MCF 10A (cell line): Measurements from ENCODE around the gene SCNN1B. TPM values are rescaled to one million over a fixed set of nuclear protein-coding genes. Genes with fewer than 3 reads are reported as not detected.

ENCODE experiments used
- BruUV-seq: library from RNA; stranded (reverse); fragments of 400-500 nt; replicated peaks from 2 replicates; lab custom pipeline; 2021; lab: Mats Ljungman, UMichigan
- CTCF ChIA-PET: fragments of 300-600 bp; sonication (Branson Sonifier 250); formaldehyde crosslinking; extraction: SDS; loops from one replicate; lab custom pipeline; 2021; ENCODE audit warnings: antibody characterized with exemption, inconsistent platforms; lab: Yijun Ruan, JAX
- POLR2A ChIA-PET: fragments of 300-600, 350-650 bp; sonication (Branson Sonifier 250); formaldehyde crosslinking; extraction: SDS; loops from one replicate; lab custom pipeline; 2020; ENCODE audit warnings: antibody characterized with exemption, inconsistent platforms; lab: Yijun Ruan, JAX
- DNase-seq: peaks from one replicate; pipeline ENCODE4 v3.0.0-alpha.2; 2018; ENCODE audit not compliant: unreplicated experiment
- H3K27ac Mint-ChIP-seq: one replicate; pipeline ENCODE4 v1.8.0; 2022; ENCODE audit warnings: mild to moderate bottlenecking, low read depth, mixed read lengths; ENCODE audit not compliant: unreplicated experiment
- H3K27me3 Mint-ChIP-seq: one replicate; pipeline ENCODE4 v1.8.0; 2022; ENCODE audit warnings: mixed read lengths; ENCODE audit not compliant: insufficient read depth, unreplicated experiment
- H3K36me3 Mint-ChIP-seq: one replicate; pipeline ENCODE4 v1.8.0; 2022; ENCODE audit warnings: mild to moderate bottlenecking, moderate library complexity, mixed read lengths; ENCODE audit not compliant: insufficient read depth, unreplicated experiment
- H3K4me1 Mint-ChIP-seq: one replicate; pipeline ENCODE4 v1.8.0; 2022; ENCODE audit warnings: mixed read lengths; ENCODE audit not compliant: insufficient read depth, unreplicated experiment
- H3K4me3 Mint-ChIP-seq: one replicate; pipeline ENCODE4 v1.8.0; 2022; ENCODE audit warnings: mild to moderate bottlenecking, moderate library complexity, mixed read lengths; ENCODE audit not compliant: unreplicated experiment
- H3K9me3 Mint-ChIP-seq: one replicate; pipeline ENCODE4 v1.8.0; 2022; ENCODE audit warnings: mixed read lengths; ENCODE audit not compliant: unreplicated experiment
- intact Hi-C: fragments of 100-400 bp; cut with micrococcal nuclease; formaldehyde crosslinking; loops from 2 replicates; pipeline ENCODE4 v1.14.1; 2022
- total RNA-seq: library from RNA; stranded (reverse); gene quantifications from 2 replicates; pipeline ENCODE4 v1.2.3, GENCODE V29; 2022
- TF ChIP-seq, protein P1 (sequence below): fragments of 200-600 bp; IDR thresholded peaks from one replicate; pipeline ENCODE4 v1.8.0; 2022; ENCODE audit warnings: antibody characterized with exemption, mild to moderate bottlenecking; ENCODE audit not compliant: unreplicated experiment

SCNN1B gene
- total RNA-seq, 1 experiment from 2014 or later, result 12.5 TPM

DNA sequence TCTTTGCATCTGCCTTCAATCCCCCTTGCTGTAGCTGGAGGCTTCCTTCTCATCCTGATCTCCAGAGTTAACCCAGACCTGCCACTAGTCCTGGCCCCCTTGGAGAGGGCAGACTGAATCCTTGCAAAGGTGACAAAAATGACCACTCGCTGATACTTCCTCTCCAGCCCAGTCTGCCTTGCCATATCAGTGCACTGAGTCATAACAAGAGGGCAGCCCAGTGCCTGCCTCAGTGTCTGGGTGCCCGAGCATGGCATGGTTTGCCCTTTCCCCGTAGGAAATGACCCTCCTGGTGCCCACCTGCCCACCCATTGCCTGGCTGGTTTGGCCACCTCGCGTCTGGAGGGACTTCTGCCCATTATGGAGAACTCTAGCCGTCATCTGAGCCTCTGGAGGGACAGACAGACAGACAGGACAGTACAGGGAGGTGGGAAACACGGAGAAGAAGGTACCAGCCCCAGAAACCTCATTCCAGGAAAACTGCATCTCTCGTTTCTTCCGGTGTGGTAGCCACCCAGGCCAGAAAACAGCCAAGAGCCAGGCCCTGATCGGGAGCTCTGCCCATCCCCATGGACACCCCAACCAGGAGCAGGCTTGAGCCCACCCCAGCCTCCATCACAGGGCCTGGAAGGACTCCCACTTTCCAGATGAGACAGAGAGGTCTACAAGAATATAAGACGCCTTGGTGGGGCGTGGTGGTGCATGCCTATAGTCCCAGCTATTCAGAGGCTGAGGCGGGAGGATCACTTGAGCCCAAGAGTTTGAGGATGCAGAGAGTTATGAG, 71.5 kb downstream of the SCNN1B start:
- TF ChIP-seq, protein P1, sequence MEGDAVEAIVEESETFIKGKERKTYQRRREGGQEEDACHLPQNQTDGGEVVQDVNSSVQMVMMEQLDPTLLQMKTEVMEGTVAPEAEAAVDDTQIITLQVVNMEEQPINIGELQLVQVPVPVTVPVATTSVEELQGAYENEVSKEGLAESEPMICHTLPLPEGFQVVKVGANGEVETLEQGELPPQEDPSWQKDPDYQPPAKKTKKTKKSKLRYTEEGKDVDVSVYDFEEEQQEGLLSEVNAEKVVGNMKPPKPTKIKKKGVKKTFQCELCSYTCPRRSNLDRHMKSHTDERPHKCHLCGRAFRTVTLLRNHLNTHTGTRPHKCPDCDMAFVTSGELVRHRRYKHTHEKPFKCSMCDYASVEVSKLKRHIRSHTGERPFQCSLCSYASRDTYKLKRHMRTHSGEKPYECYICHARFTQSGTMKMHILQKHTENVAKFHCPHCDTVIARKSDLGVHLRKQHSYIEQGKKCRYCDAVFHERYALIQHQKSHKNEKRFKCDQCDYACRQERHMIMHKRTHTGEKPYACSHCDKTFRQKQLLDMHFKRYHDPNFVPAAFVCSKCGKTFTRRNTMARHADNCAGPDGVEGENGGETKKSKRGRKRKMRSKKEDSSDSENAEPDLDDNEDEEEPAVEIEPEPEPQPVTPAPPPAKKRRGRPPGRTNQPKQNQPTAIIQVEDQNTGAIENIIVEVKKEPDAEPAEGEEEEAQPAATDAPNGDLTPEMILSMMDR, result no peak
- DNase-seq, result no peak
- Mint-ChIP-seq H3K27me3 (no peaks in the 10 kb centered on the region), H3K36me3 (no peaks in the 10 kb centered on the region), H3K4me1 (peaks cover 4% of the 10 kb centered on the region), H3K27ac (no peak overlapping the region), H3K4me3 (no peak overlapping the region), H3K9me3 (no peaks in the 10 kb centered on the region)
- no TSS peak for BruUV-seq
- intact Hi-C loops, result no loop called here
- ChIA-PET CTCF (interaction anchor here (0.6 kb wide), 1 partner anchor 112 kb away, joined by 3 read pairs; no protein-coding TSS in a partner anchor), POLR2A (no interaction called here)

DNA sequence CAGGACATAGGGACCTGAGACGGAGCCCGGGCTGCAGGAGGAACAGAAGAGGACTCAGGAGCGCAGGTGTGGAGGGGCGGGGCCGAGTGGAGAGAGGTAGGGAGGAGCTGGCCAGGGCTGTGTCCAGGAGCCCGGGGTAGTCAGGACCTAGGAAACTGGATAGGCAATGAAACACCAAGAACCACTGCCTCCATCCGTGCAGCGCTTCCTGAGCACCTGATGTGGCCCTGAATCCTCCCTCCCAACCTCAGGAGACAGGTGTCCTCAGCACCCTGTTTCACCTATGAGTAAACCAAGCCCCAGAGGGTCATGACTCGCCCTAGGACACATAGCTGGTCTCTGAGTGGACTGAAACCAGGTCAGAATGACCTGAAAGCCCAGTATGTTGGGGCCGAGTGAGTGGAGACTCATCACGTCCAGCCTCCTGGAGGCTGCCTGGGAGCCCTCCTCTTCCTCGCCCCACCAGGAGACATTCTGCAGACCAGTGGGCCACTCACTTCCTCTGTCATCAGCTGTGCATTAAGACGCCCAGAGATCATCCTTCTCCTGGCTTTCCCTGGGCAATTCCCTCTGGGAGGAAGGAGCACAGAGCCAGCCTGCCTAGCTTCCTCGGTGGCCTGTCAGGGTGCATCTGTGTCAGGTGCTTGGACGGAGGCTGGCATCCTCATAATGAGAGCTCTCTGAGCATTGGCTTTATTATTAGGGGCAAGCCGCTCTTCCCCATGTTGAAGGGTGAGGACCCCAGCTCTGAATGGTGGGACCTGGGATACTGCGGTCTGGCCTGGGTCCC, 72.8 kb downstream of the SCNN1B start:
- no peaks in the 10 kb centered on the region for H3K9me3 Mint-ChIP-seq
- BruUV-seq, result no TSS peak
- CTCF ChIA-PET, result interaction anchor here (0.6 kb wide), 1 partner anchor 17 kb away, joined by 4 read pairs; no protein-coding TSS in a partner anchor
- H3K4me1 Mint-ChIP-seq, result peaks cover 5% of the 10 kb centered on the region
- no peak overlapping the region for H3K27ac Mint-ChIP-seq
- H3K36me3 Mint-ChIP-seq, result no peaks in the 10 kb centered on the region
- no peak overlapping the region for H3K4me3 Mint-ChIP-seq
- intact Hi-C loops, result no loop called here
- DNase-seq, result no peak
- TF ChIP-seq, protein P1, result no peak
- H3K27me3 Mint-ChIP-seq, result no peaks in the 10 kb centered on the region
- POLR2A ChIA-PET, result interaction anchor here (0.9 to 1.0 kb wide), 2 partner anchors 9 to 12 kb away, joined by 3 read pairs; no protein-coding TSS in a partner anchor

DNA sequence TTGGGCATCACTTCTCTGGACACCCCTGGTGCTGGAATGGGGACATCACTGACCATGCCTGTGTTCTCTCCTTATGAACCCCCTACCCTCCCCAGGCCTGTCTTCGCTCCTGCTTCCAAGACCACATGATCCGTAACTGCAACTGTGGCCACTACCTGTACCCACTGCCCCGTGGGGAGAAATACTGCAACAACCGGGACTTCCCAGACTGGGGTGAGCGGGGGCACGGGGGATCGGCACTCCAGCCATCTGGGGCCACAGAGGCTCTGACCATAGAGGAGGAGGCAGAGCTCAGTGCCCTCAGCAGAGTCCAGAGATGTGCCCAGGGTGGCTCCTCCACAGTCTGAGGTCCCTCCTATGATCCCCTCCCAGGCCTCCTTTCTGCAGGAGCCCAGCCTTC, 73.5 kb downstream of the SCNN1B start:
- intact Hi-C loops, result no loop called here
- Mint-ChIP-seq H3K27me3 (no peaks in the 10 kb centered on the region), H3K27ac (no peak overlapping the region), H3K36me3 (no peaks in the 10 kb centered on the region), H3K4me3 (no peak overlapping the region), H3K9me3 (no peaks in the 10 kb centered on the region), H3K4me1 (peaks cover 5% of the 10 kb centered on the region)
- POLR2A ChIA-PET, result interaction anchor here (0.9 to 1.0 kb wide), 2 partner anchors 8 to 13 kb away, joined by 3 read pairs; no protein-coding TSS in a partner anchor
- CTCF ChIA-PET, result interaction anchor here (0.6 kb wide), 1 partner anchor 16 kb away, joined by 4 read pairs; no protein-coding TSS in a partner anchor
- TF ChIP-seq, protein P1, result no peak
- DNase-seq, result no peak
- BruUV-seq, result no TSS peak
